HG03521 (cell line): ENCODE measurements around the gene CASZ1.

ENCODE experiments used
- ATAC-seq: cut with Tn5 transposase; IDR thresholded peaks from one replicate; pipeline ENCODE4 v1.9.1; 2021; ENCODE audit warnings: mild to moderate bottlenecking, moderate library complexity; ENCODE audit not compliant: unreplicated experiment

CASZ1 gene

DNA sequence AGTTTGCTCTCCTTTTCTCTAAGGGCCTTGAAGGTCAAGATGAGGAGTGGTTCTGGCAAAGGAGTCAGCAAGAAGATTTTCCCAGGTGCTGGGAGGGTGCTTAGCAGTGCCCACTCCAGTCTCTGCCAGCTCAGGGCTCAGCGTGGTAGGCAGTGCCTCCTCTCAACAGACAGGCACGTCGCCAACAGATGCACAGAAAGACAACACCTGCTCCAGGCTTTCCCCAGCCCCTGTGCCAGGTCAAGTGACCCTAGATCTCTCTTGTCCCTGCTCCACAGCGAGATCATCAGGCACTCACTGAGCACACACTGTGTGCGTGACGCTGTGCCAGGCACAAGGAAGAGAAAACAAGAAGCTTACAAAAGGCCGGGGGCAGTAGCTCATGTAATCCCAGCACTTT lies 86.0 kb downstream of the CASZ1 start:
- ATAC-seq = no peak

DNA sequence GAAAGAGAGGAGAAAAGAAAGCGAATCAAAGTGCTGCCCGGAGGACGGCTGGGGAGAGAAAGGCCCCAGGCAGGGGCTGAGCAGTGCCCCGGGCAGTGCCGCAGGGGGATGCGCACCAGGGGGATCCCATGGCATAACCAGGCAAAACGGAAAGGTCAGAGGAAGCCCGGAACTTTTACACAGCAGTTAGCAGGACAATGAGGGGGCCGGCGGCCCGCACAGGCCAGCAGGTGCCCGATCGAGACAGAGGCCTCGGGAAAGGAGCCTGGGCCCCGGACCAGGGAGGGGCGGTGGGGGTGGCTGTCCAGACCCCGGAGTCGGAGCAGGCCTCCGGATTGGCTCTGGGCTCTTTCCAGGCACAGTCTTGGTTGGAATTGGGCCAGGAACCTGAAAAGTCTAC lies 86.8 kb downstream of the CASZ1 start:
- no peak for ATAC-seq

DNA sequence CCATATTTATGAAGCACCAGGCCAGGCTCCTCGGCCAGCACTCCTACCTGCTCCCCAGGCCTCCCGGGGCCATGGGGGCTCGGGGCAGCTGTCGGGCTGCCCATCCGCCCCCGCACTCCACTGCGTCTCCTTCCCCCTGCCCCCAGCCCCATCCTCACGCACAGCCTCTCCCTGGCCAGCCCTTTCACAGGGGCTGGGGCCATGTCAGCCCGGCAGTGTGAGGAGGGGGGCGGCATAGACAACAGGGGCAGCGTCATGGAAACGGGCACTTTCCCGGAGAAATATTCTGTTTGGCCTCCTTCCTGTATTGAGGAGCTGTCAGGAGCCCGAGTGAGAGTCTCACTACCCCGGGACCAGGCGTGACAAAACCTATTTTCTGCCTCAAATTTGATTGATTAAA lies 87.3 kb downstream of the CASZ1 start:
- ATAC-seq = no peak

DNA sequence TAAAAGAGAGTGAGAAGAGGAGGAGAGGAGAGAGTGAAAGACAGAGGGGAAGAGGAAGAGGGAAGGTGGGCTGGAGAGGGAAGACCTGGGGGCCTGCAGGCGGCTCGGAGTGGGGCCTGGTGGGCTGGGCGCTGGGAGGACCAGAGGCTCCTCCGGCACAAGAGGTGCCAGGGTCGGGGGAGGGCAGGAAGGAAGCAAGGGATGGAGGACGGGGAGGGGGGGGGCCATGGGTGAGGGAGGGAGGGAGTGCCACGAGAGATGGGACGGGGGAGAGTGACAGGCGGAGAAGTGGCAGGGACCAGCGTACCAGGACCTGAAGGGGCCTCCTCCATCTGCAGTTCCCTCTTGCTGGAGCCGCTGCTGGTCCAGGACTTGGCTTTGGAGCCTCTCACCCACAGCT lies 87.7 kb downstream of the CASZ1 start:
- no peak for ATAC-seq

DNA sequence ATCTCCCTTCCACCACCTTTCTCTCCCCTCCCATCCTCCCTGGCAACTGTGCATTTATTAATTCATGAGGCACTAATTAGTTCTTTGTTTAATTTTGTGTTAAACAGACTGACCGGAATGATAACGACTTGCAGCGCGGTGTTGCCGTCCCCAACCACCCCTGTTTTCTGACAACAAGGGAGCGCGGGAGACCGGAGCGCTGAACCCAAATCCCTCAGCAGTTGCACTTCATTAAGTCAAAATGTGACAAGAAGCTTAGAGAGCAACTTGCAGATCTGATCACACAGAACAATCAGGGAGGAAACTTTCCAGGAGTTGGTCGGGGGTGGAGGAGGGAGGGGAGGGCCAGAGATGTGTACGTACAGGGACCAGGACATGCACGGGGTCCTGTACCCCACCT lies 89.2 kb downstream of the CASZ1 start:
- no peak for ATAC-seq

DNA sequence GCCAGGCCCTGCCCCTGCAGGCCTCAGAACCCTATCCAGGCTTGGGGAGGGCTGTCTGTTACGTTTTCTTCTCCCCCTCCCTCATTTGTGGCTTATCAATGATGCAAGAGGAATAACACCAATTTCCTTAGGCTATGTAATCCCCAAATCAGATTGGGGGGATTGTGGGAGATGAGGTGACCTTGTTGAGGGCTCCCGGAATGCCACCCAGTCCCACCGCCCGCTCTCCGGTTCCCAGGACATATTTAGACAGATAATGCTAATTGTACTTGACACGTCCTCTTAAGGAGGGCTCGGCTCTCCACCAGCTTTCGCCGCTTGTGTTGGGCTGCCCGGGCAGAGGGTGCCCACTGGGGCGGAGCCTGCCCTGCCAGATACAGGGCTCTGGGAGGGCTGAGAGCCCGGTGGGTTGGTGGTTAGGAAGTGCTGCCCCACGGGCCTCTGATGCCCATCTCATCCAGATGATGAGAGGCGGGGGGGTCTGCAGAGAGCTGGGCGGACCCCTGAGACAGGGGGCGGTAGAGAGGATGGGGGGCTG lies 90.0 kb downstream of the CASZ1 start:
- no peak for ATAC-seq

DNA sequence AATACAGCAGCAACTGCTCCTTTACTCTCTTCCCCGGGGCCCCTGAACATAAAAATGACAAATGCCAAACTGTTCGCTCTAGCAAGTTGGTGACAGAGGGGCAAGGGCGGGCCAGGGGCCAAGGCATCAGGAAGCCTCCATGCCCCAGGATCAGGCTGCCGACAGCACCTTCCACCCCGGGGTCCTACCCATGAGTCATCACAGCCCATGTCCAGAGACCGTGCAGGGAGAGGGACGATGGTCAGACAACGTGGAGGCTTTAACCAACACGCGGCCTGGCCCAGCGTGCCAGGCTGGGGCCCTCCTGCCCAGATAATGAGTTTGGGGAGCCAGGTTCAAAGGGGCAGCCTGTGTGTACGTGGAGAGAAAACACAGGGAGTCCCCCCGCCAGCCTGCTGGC lies 90.5 kb downstream of the CASZ1 start:
- no peak for ATAC-seq

DNA sequence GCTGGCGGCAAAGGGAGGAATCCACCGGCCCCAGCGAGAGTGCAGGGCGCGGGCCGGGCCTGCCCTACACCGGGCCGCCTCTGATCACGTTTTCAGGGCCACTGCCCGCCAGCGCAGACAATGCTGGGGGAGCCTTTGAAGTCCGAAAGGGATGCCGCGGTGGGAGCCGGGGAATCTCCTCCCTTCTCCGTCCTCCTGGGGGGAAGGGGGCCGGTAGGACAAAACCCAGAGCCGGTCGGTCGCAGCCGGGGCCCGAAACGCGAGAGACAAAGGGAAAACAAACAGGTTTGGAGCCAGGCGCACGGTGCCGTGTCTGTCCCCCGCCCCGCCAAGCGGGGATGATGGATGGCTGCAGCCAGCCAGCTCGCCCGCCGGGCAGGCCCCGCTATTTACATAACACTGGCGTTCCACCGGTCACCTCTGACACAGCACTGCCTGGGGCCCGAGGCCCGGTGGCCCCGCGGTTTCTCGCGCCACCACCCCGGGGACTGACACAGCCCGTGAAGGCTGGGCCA lies 92.0 kb downstream of the CASZ1 start:
- ATAC-seq = no peak

DNA sequence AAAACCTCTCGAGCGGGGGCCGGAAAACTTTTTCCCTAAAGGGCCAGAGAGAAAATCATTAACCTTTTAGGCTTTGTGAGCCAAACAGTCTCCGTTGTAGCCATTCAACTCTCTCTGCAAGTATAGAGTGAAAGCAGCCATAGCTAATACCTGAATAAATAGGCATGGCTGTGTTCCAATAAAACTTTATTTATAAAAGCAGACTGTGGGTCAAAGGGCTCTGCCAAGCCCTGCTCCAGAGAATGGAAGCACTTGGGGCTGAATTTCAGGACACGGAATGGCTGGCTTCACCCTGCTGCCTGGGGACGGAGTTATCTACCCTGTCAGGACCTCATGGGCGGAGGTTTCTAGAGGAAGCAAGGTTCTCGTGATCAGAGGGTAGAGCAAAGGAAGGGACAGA lies 92.7 kb downstream of the CASZ1 start:
- no peak for ATAC-seq

DNA sequence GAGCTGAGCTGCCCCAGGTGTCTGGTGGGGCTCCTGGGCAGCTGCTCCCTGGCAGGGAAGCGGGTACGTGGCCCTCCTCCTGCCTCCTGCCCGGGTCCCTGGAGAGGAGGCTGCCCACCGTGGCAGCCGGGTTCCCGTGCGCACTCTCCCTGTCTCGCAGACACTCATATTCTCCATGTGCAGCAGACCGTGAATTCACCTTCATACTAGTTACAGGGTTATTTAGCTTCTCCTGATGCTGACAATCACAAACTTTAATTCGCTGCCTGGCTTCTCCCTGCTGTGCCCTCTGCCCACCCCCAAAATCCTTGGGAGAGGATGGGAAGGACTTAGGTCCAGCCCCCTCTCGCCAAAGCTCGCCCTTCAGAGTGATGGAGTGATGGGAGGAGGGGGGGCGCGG lies 95.3 kb downstream of the CASZ1 start:
- no peak for ATAC-seq

DNA sequence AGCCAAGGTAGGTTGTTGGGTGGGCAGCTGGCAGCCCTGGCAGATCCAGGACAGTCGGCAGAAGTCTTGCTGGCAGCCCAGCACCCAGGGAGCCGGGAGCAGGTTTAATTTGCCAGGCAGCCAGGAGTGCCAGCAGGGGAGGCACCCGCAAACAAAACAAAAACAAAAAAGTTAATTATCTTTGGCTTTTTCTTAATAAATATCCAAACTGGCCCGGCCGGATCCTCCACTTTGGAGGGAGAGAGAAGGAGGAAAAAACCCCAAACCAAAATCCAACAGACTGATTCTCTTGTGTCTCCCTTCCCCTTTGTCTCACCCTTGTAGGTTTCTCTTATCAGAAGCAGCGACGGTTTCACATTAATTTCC lies 97.0 kb downstream of the CASZ1 start:
- no peak for ATAC-seq

DNA sequence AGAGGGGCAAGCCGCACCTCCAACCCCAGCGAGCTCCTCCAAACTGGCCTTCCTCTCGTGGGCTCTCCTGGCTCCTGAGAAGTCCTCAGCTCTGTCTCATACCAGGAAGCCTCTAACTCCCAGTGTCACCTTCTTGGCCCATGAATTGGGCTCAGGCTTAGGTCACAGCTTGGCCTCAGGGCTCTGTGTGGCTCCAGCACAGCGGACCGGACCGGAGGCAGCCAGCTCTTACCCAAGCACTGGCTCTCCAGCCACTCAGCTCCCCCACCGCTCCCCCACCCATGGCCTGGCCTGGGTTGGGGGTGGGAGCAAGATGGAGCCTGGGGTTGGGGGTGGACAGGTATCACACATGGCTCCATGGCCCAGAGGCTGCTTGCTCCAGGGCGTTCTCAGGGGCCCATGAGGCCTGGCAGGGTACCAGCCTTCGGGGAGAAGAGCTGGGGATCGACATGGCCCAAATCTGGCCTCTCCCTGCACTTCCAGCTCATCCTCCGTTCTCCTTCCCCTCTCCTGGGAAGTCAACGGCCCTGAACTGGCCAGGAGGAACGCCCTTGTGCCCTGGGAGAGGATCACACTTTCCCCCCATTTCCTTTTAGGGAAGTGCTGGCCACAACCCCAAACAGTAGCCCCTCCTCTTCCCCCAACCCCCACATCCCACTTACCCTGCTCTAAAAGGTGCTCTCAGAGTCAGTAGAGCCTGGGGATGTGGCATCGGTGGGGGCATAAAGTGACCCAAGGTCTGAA lies 97.5 kb downstream of the CASZ1 start:
- no peak for ATAC-seq

DNA sequence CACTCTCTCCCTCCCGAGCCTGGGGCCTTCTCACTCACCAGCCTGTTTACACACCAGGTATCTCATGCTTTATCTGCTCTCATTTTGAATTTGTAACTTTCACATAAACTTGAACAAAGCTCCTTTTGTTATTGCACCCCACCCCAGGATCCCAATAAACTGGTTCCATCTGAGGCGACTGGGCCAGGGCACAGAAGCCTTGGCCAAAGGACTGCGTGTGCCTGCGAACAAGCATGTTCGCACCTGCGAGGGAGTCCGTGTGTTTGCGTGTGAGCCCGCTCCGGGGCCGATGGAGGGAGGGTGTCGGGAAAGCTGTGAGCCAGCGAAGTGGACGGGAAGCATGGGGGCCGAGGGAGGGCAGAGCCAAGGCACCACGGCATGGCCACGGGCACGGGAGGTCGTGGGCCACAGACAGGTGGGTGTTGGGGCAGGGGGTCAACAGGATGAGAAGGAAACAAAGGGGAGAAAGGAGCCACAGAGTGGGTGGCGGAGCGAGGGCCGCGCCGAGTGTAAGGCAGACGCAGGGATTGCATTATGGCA lies 98.8 kb downstream of the CASZ1 start:
- ATAC-seq = no peak

DNA sequence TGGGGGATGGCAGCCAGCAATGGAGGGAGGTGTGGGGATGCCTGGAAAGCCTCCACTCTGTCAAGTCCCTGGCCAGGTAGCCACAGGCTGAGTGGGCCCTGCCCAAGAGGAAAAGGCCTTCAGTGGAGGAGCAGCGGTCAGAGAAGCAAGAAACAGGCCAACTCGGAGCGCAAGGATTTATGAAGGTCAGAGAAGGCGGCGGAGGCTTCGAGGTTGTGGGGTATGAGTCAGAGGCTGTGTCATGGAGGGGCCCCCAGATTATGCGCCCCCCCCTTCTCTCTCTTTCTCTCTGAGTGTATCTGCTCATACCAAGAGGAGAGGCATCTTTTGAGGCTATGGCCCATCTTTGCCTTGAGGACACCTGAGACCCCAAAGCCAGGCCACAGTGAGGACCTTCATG lies 99.5 kb downstream of the CASZ1 start:
- ATAC-seq = no peak

DNA sequence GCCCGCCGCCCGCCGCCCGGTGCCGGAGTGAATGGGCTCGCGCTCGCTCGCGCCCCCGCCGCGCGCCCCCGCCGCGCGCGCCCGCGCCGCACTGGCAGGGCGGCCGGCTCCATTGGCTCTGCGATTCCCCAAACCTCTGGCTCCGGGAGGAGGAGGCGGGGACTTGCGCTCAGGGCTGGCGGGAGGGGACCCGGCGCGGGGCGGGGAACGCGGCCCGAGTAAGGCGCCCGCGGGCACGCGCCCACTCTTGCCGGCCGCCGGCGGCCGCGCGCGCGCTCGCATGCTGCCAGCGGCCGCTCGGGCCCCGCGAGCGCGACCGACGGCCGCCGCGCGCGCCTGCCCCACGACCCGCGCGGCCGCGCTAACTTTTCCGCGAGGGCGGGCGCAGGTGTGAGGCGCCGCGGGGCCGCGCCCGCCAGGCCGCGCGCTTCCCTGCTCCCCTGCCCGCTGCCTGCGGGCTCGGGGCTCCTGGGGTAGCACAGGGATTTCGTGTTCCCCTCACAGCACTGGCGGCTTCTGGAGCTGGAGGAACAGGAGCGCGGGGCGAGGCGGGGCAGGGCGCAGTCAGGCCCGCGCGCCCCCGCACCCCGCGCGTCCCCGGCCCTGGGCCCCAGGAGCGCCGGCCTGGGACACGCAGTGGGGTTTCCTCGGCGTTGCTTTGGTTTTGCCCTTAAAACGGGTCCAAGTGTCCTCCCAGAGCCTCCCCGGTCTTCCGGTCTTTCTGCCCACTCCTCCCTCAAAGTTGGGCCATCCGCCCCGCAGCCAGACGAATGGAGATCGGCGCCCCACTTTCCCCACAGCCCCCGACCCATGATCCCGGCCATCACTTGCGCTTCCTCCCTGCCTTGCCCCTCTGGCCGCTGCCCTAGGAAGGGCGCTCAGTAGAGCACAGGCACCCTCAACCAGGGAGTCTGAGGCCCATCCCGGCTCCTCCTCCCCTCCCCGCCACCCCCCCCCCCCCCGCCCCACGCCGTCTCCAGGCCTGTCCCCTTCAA lies 101.5 kb downstream of the CASZ1 start:
- ATAC-seq = peak; percentile 59

DNA sequence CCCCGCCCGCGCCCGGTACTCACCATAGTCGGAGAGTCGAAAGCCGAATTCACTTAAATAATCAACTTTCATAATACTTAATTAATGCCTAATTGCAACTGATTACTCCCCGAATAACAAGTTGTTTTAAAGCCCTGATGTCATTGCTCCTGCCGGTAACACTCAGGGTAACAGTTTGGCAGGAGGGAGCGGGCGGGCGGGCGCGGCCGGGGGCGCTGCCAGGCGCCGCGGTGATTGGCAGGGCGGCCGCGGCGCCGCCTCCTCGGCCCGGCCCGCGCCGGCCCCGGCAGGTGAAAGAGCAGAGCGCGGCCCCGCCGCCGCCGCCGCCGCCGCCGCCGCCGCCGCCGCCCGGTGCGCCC lies 102.2 kb downstream of the CASZ1 start:
- ATAC-seq = peak; percentile 38

DNA sequence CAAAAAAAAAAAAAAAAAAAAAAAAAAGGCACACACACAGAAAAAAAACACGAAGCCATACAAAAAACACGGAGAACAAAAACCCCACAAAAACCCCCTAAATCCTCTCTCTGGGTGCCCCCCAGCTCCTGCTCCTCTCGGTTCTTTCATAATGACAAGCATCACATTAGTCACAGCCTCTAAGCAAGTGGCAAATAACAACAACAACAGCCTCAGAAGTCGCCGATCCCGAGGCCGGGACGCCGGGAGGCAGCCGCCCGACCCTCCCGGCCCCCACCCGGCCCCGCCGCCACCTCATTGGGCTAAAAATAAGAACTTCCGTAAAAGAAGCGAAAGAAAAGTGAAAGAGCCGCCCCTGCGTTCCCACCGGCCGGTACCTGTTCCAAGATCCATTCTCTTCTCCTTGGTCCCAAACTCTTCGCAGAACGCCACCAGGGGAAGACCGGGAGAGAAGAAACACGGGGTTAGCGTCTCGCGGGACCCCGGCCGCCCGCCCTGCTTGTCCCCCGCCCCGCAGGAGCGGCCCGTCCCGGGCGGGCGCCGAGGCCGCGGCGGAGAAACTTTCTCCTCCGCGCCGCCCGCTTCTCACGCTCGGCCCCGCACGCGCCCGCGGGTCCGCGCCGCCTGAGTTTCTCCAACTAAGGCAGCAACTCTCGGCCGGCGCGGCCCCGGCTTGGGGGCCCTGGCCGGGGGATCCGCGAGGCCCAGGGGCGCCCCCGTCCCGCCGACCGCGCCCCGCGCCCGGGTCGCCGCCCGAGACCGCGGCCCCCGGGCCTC lies 102.8 kb downstream of the CASZ1 start:
- peak; percentile 18 for ATAC-seq

DNA sequence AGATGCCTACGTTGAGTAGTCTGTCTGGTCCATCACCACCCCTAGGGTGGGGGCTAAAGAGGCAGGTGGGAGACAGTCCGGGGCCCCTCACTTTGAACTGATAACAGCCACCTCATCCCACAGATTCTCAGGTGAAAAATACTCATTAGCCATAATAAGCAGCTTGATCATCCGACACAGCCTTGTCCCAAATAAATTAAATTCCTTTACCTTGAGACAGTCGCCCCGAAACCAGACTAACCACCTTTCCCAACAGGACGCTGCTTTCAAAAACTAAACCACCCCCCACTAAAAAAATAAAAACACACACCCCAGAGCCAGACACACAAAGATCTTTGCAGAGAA lies 103.3 kb downstream of the CASZ1 start:
- ATAC-seq = no peak

DNA sequence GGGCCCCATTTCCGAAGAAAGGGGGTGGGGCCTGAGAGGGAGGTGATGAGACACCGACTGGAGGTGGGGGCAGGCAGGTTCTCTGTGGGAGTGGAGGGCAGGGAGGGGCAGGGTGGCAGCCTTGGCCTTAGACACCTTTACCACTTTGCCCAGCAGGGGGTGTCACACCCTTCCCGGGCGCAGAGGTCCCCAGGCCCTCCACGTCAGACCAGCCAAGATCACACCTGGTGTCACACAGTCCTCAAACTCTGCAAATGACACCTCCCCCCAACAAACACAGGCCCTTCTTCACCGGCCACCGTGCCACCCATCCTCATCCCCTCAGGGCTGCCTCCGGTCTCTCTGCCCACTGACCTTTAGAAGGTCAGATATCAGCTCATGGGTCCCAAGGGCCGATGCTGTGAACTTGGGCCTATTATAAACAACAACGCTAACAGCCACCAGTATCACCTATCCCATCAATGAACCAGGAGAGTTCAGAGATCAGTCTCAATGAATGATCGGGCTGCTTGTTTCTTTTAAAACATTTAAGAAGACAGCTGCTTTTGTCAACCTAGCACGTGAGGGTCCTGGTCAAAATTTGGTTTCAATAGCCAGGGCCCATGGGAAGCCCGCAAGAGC lies 103.9 kb downstream of the CASZ1 start:
- ATAC-seq = no peak

DNA sequence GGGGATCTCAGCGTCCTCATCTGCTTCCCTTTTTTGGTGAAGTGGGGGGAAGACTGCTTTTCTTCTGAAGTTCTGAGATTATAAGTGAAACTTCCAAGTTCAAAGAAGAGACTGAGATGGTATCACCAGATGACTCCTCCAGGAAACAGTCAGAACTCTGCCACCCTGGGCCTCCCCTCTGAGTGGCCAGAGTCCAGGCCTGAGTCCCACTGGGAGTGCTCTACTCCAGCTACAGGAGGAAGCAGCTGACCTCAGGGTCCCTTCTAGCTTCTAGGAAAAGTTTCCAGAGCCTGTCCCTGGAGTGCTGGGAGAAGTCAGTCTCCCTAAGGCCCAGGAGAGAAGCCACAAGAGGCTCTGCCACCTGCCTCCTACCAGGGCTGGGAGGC lies 104.7 kb downstream of the CASZ1 start:
- ATAC-seq = no peak
